Inflammatory macrophage treated with lipopolysaccharide for 4 hours (primary cell): ENCODE data around the gene TMEM72.

Source experiments
- DNase-seq: peaks from one replicate; pipeline ENCODE4 v3.0.0-alpha.2; 2020

TMEM72 gene

GRCh38 chr10:44890696-44891563 lies 20.2 kb upstream of the TMEM72 start:
- DNase-seq = no peak

GRCh38 chr10:44891721-44892120 lies 19.4 kb upstream of the TMEM72 start:
- no peak for DNase-seq

GRCh38 chr10:44893604-44894468 lies 17.3 kb upstream of the TMEM72 start:
- DNase-seq = no peak

GRCh38 chr10:44894691-44895090 lies 16.4 kb upstream of the TMEM72 start:
- DNase-seq = no peak

- DNase-seq = no peak
These were observed 15.9 kb upstream of the TMEM72 start for GRCh38 chr10:44895280-44895679.

- DNase-seq = no peak
These were observed 14.1 kb upstream of the TMEM72 start for GRCh38 chr10:44897049-44897448.

- DNase-seq = no peak
These were observed 12.5 kb upstream of the TMEM72 start for GRCh38 chr10:44898665-44899064.

GRCh38 chr10:44899450-44900080 lies 11.6 kb upstream of the TMEM72 start:
- no peak for DNase-seq

- DNase-seq = no peak
These were observed 8.1 kb upstream of the TMEM72 start for GRCh38 chr10:44902941-44903545.

GRCh38 chr10:44906486-44906885 lies 4.7 kb upstream of the TMEM72 start:
- DNase-seq = no peak

- no peak for DNase-seq
These were observed 3.6 kb upstream of the TMEM72 start for GRCh38 chr10:44907556-44907955.

GRCh38 chr10:44908066-44908749 lies 2.9 kb upstream of the TMEM72 start:
- DNase-seq = no peak

- DNase-seq = no peak
These were observed 2.1 kb upstream of the TMEM72 start for GRCh38 chr10:44908936-44909630.

- DNase-seq = no peak
These were observed 1.2 kb upstream of the TMEM72 start for GRCh38 chr10:44909910-44910309.

GRCh38 chr10:44910602-44911001 lies 535 bp upstream of the TMEM72 start:
- DNase-seq = no peak

- DNase-seq = no peak
These were observed 814 bp downstream of the TMEM72 start for GRCh38 chr10:44911951-44912350.

GRCh38 chr10:44913350-44914081 lies 2.4 kb downstream of the TMEM72 start:
- DNase-seq = peak; percentile 63

GRCh38 chr10:44914891-44915290 lies 3.8 kb downstream of the TMEM72 start:
- DNase-seq = no peak

GRCh38 chr10:44916429-44916828 lies 5.3 kb downstream of the TMEM72 start:
- no peak for DNase-seq

- no peak for DNase-seq
These were observed 6.7 kb downstream of the TMEM72 start for GRCh38 chr10:44917848-44918247.

- no peak for DNase-seq
These were observed 9.1 kb downstream of the TMEM72 start for GRCh38 chr10:44920252-44920651.
